ENCODE measurements around the gene HTT. TPM values are rescaled to one million over a fixed set of nuclear protein-coding genes. Genes with fewer than 3 reads are reported as not detected.

Gene HTT
- total and polyA plus RNA-seq, 9 of the 15 experiments (the other 6 are each of a cell fraction or from before 2014, with no cell fraction given): 0.66 to 31.6 (median 14.7) TPM

DNA sequence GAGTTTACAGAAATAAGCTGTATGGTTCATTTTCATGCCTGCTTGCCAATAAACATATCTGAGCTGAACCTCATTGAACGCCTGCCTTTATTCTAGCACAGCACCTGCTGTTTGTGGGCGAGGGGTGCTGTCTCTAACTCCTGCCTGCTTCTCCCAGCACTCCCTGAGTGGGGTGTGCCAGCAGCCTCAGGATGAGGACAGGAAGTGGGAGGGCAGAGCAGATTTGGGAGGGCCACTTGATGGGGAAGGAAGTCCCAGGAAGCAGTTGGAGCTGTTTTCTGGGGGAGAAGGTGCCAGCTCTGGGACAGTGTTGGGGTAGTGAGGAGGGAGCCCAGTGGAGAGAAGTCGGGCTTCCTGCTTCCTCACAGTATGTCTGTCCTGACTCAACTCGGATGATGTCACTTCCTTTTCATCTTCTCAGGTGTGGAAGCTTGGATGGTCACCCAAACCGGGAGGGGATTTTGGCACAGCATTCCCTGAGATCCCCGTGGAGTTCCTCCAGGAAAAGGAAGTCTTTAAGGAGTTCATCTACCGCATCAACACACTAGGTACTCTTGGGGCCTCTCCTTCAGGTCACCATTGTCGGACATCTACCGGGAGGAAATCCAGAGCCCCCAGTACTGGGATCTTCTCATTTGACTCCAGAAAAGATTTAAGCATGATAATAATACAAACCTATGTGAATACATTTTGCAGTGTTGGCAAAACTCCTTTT lies 145.4 kb downstream of the HTT start:
- BruUV-seq (replicated peaks): no TSS peak
- Histone ChIP-seq H3K9ac (ENCODE audit: insufficient read depth in 1 of 2, low read depth in 2 of 2, low read length in 2 of 2) (no peak overlapping the region), H3K4me3 (no peak overlapping the region), H3K4me2 (ENCODE audit: insufficient read depth, low read length) (no peak overlapping the region), H3K79me2 (ENCODE audit: control insufficient read depth, insufficient read depth, low read length) (no peaks in the 10 kb centered on the region), H4K20me1 (replicated peaks; ENCODE audit: control insufficient read depth, insufficient read depth, low read length) (no peaks in the 10 kb centered on the region), H2AFZ (ENCODE audit: low read depth, low read length) (no peak overlapping the region), H3K9me3 (replicated peaks; ENCODE audit: control insufficient read depth, insufficient read depth, low read depth, low read length) (no peaks in the 10 kb centered on the region), H3K27me3 (ENCODE audit: control insufficient read depth in 2 of 2, insufficient read depth in 2 of 2, low read length in 2 of 2) (no peaks in the 10 kb centered on the region), H3K4me1 (replicated peaks in 1 of 2; ENCODE audit: control insufficient read depth in 2 of 2, insufficient read depth in 2 of 2, low read length in 2 of 2) (no peaks in the 10 kb centered on the region), H3K27ac (ENCODE audit: extremely low read depth, low read depth, low read length) (no peak overlapping the region), H3K36me3 (ENCODE audit: control insufficient read depth, insufficient read depth, low read length) (peaks cover 55% of the 10 kb centered on the region; the same call in 2 of the 3 replicates), H3K9me1 (ENCODE audit: control insufficient read depth, insufficient read depth, low read length) (no peaks in the 10 kb centered on the region)
- TF ChIP-seq CC2D1A (IDR thresholded peaks at IDR 0.05) (no peak), ZNF785 (CRISPR knock-in tag; IDR thresholded peaks at IDR 0.05) (no peak), ZNF121 (CRISPR knock-in tag; conservative IDR thresholded peaks at IDR 0.05) (no peak), ZKSCAN3 (CRISPR knock-in tag; IDR thresholded peaks at IDR 0.05) (no peak), U2AF1 (optimal IDR thresholded peaks at IDR 0.05; ENCODE audit: low read depth, low read length) (no peak), DIDO1 (tag; IDR thresholded peaks at IDR 0.05; ENCODE audit: low read depth) (no peak), POLR3G (IDR thresholded peaks at IDR 0.05; ENCODE audit: extremely low read depth, insufficient read length, insufficient replicate concordance) (no peak), NCOA2 (IDR thresholded peaks at IDR 0.05; ENCODE audit: partially characterized antibody in 2 of 2) (no peak), ZNF639 (CRISPR knock-in tag; conservative IDR thresholded peaks at IDR 0.05 in 1 of 2, IDR thresholded peaks at IDR 0.05 in 1 of 2) (no peak), HCFC1 (IDR thresholded peaks at IDR 0.05; ENCODE audit: low read depth, low read length) (no peak)
- FAIRE-seq (no peak), ATAC-seq (no peak), DNase-seq (ENCODE audit: extremely low read depth in 1 of 4, low spot score in 3 of 4) (no peak)
- intact Hi-C loops (cut with micrococcal nuclease) (no loop called here), in situ Hi-C loops (cut with MboI) (no loop called here)
- ChIA-PET POLR2A (interaction anchor here (1.3 kb wide), 1 partner anchor 22 kb away, joined by 4 read pairs; no protein-coding TSS in a partner anchor), CTCF (ENCODE audit: low intra/inter-chr PET ratio) (no interaction called here)
- 71% methylated on average over 9 of the region's 9 CpGs for WGBS (ENCODE audit: insufficient coverage, low coverage, missing lambda C conversion rate)
